ENCODE results near the gene POLR3B.

The POLR3B gene

GRCh38 chr12:106517314-106517713 lies 159.8 kb downstream of the POLR3B start:
- ChIA-PET CTCF (no interaction called here), POLR2A (no interaction called here)
- Histone ChIP-seq H3K27ac (ENCODE audit: insufficient read depth in 1 of 2, low read depth in 1 of 2, low read length in 2 of 2, poor library complexity in 1 of 2, severe bottlenecking in 2 of 2) (no peak overlapping the region), H3K36me3 (ENCODE audit: control insufficient read depth in 4 of 4, insufficient read depth in 4 of 4, low read length in 3 of 4) (no peaks in the 10 kb centered on the region), H3K4me1 (ENCODE audit: control extremely low read depth in 1 of 4, control insufficient read depth in 4 of 4, insufficient read depth in 4 of 4, low read length in 3 of 4) (no peaks in the 10 kb centered on the region), H3K4me3 (ENCODE audit: control insufficient read depth in 1 of 7, extremely low read depth in 1 of 7, insufficient read depth in 4 of 7, low read depth in 2 of 7, low read length in 6 of 7) (no peak overlapping the region), H3K9me3 (ENCODE audit: control extremely low read depth in 1 of 5, control insufficient read depth in 4 of 5, insufficient read depth in 2 of 5, low read depth in 1 of 5, low read length in 4 of 5) (no peaks in the 10 kb centered on the region), H3K27me3 (replicated peaks in 2 of 5; ENCODE audit: control insufficient read depth in 4 of 5, insufficient read depth in 5 of 5, low read length in 4 of 5) (peaks cover 0 to 2% (median 0%) of the 10 kb centered on the region in 5 experiments)
- no CpG with 5 or more reads among the region's 1 CpG for WGBS (ENCODE audit: insufficient coverage)
- no peak for DNase-seq

GRCh38 chr12:106519607-106520021 lies 162.1 kb downstream of the POLR3B start:
- no peak overlapping the region for H3K4me3 ChIP-seq (ENCODE audit: control insufficient read depth in 1 of 7, extremely low read depth in 1 of 7, insufficient read depth in 4 of 7, low read depth in 2 of 7, low read length in 6 of 7)
- peaks cover 0 to 2% (median 0%) of the 10 kb centered on the region in 5 experiments for H3K27me3 ChIP-seq (replicated peaks in 2 of 5; ENCODE audit: control insufficient read depth in 4 of 5, insufficient read depth in 5 of 5, low read length in 4 of 5)
- 92% methylated on average over 6 of the region's 9 CpGs for WGBS (ENCODE audit: insufficient coverage)
- POLR2A ChIA-PET, result no interaction called here
- no peaks in the 10 kb centered on the region for H3K4me1 ChIP-seq (ENCODE audit: control extremely low read depth in 1 of 4, control insufficient read depth in 4 of 4, insufficient read depth in 4 of 4, low read length in 3 of 4)
- H3K27ac ChIP-seq (ENCODE audit: insufficient read depth in 1 of 2, low read depth in 1 of 2, low read length in 2 of 2, poor library complexity in 1 of 2, severe bottlenecking in 2 of 2), result no peak overlapping the region
- H3K36me3 ChIP-seq (ENCODE audit: control insufficient read depth in 4 of 4, insufficient read depth in 4 of 4, low read length in 3 of 4), result no peaks in the 10 kb centered on the region
- no peak for DNase-seq
- CTCF ChIA-PET, result no interaction called here
- no peaks in the 10 kb centered on the region for H3K9me3 ChIP-seq (ENCODE audit: control extremely low read depth in 1 of 5, control insufficient read depth in 4 of 5, insufficient read depth in 2 of 5, low read depth in 1 of 5, low read length in 4 of 5)

- Histone ChIP-seq H3K4me3 (ENCODE audit: control insufficient read depth in 1 of 7, extremely low read depth in 1 of 7, insufficient read depth in 4 of 7, low read depth in 2 of 7, low read length in 6 of 7) (no peak overlapping the region), H3K27me3 (replicated peaks in 2 of 5; ENCODE audit: control insufficient read depth in 4 of 5, insufficient read depth in 5 of 5, low read length in 4 of 5) (peaks cover 0 to 4% (median 0%) of the 10 kb centered on the region in 5 experiments), H3K4me1 (ENCODE audit: control extremely low read depth in 1 of 4, control insufficient read depth in 4 of 4, insufficient read depth in 4 of 4, low read length in 3 of 4) (no peaks in the 10 kb centered on the region), H3K9me3 (ENCODE audit: control extremely low read depth in 1 of 5, control insufficient read depth in 4 of 5, insufficient read depth in 2 of 5, low read depth in 1 of 5, low read length in 4 of 5) (no peaks in the 10 kb centered on the region), H3K27ac (ENCODE audit: insufficient read depth in 1 of 2, low read depth in 1 of 2, low read length in 2 of 2, poor library complexity in 1 of 2, severe bottlenecking in 2 of 2) (no peak overlapping the region), H3K36me3 (ENCODE audit: control insufficient read depth in 4 of 4, insufficient read depth in 4 of 4, low read length in 3 of 4) (no peaks in the 10 kb centered on the region)
- 100% methylated on average over 2 of the region's 4 CpGs for WGBS (ENCODE audit: insufficient coverage)
- DNase-seq, result no peak
- CTCF ChIA-PET, result no interaction called here
- POLR2A ChIA-PET, result no interaction called here
These were observed 164.4 kb downstream of the POLR3B start for GRCh38 chr12:106521901-106522300.

- Histone ChIP-seq H3K27me3 (replicated peaks in 2 of 5; ENCODE audit: control insufficient read depth in 4 of 5, insufficient read depth in 5 of 5, low read length in 4 of 5) (peaks cover 0 to 2% (median 0%) of the 10 kb centered on the region in 5 experiments), H3K36me3 (ENCODE audit: control insufficient read depth in 4 of 4, insufficient read depth in 4 of 4, low read length in 3 of 4) (no peaks in the 10 kb centered on the region), H3K4me1 (ENCODE audit: control extremely low read depth in 1 of 4, control insufficient read depth in 4 of 4, insufficient read depth in 4 of 4, low read length in 3 of 4) (no peaks in the 10 kb centered on the region), H3K27ac (ENCODE audit: insufficient read depth in 1 of 2, low read depth in 1 of 2, low read length in 2 of 2, poor library complexity in 1 of 2, severe bottlenecking in 2 of 2) (no peak overlapping the region), H3K9me3 (ENCODE audit: control extremely low read depth in 1 of 5, control insufficient read depth in 4 of 5, insufficient read depth in 2 of 5, low read depth in 1 of 5, low read length in 4 of 5) (no peaks in the 10 kb centered on the region), H3K4me3 (ENCODE audit: control insufficient read depth in 1 of 7, extremely low read depth in 1 of 7, insufficient read depth in 4 of 7, low read depth in 2 of 7, low read length in 6 of 7) (no peak overlapping the region)
- 90% methylated on average over 1 of the region's 3 CpGs for WGBS (ENCODE audit: insufficient coverage)
- peak; percentile 9 to 57 (median 38) for DNase-seq
- POLR2A ChIA-PET, result interaction anchor here (0.6 kb wide), 1 partner anchor 132 kb away, joined by 3 read pairs; no protein-coding TSS in a partner anchor
- CTCF ChIA-PET, result no interaction called here
These were observed 165.2 kb downstream of the POLR3B start for GRCh38 chr12:106522708-106523107.

GRCh38 chr12:106527356-106527755 lies 169.8 kb downstream of the POLR3B start:
- Histone ChIP-seq H3K4me1 (ENCODE audit: control extremely low read depth in 1 of 4, control insufficient read depth in 4 of 4, insufficient read depth in 4 of 4, low read length in 3 of 4) (no peaks in the 10 kb centered on the region), H3K4me3 (ENCODE audit: control insufficient read depth in 1 of 7, extremely low read depth in 1 of 7, insufficient read depth in 4 of 7, low read depth in 2 of 7, low read length in 6 of 7) (no peak overlapping the region), H3K27ac (ENCODE audit: insufficient read depth in 1 of 2, low read depth in 1 of 2, low read length in 2 of 2, poor library complexity in 1 of 2, severe bottlenecking in 2 of 2) (no peak overlapping the region), H3K9me3 (ENCODE audit: control extremely low read depth in 1 of 5, control insufficient read depth in 4 of 5, insufficient read depth in 2 of 5, low read depth in 1 of 5, low read length in 4 of 5) (peaks cover 0 to 5% (median 0%) of the 10 kb centered on the region in 5 experiments), H3K27me3 (replicated peaks in 2 of 5; ENCODE audit: control insufficient read depth in 4 of 5, insufficient read depth in 5 of 5, low read length in 4 of 5) (peaks cover 0 to 2% (median 0%) of the 10 kb centered on the region in 5 experiments), H3K36me3 (ENCODE audit: control insufficient read depth in 4 of 4, insufficient read depth in 4 of 4, low read length in 3 of 4) (no peaks in the 10 kb centered on the region)
- DNase-seq, result no peak
- ChIA-PET POLR2A (no interaction called here), CTCF (no interaction called here)
- no CpG with 5 or more reads among the region's 2 CpGs for WGBS (ENCODE audit: insufficient coverage)

- no peaks in the 10 kb centered on the region for H3K36me3 ChIP-seq (ENCODE audit: control insufficient read depth in 4 of 4, insufficient read depth in 4 of 4, low read length in 3 of 4)
- H3K4me3 ChIP-seq (ENCODE audit: control insufficient read depth in 1 of 7, extremely low read depth in 1 of 7, insufficient read depth in 4 of 7, low read depth in 2 of 7, low read length in 6 of 7), result no peak overlapping the region
- no peaks in the 10 kb centered on the region for H3K27me3 ChIP-seq (replicated peaks in 2 of 5; ENCODE audit: control insufficient read depth in 4 of 5, insufficient read depth in 5 of 5, low read length in 4 of 5)
- H3K4me1 ChIP-seq (ENCODE audit: control extremely low read depth in 1 of 4, control insufficient read depth in 4 of 4, insufficient read depth in 4 of 4, low read length in 3 of 4), result no peaks in the 10 kb centered on the region
- ChIA-PET CTCF (no interaction called here), POLR2A (no interaction called here)
- no peak overlapping the region for H3K27ac ChIP-seq (ENCODE audit: insufficient read depth in 1 of 2, low read depth in 1 of 2, low read length in 2 of 2, poor library complexity in 1 of 2, severe bottlenecking in 2 of 2)
- peaks cover 0 to 8% (median 7%) of the 10 kb centered on the region in 5 experiments for H3K9me3 ChIP-seq (ENCODE audit: control extremely low read depth in 1 of 5, control insufficient read depth in 4 of 5, insufficient read depth in 2 of 5, low read depth in 1 of 5, low read length in 4 of 5)
- DNase-seq, result no peak
These were observed 183.7 kb downstream of the POLR3B start for GRCh38 chr12:106541201-106541600.

GRCh38 chr12:106551410-106551809 lies 193.9 kb downstream of the POLR3B start:
- Histone ChIP-seq H3K36me3 (ENCODE audit: control insufficient read depth in 4 of 4, insufficient read depth in 4 of 4, low read length in 3 of 4) (no peaks in the 10 kb centered on the region), H3K27ac (ENCODE audit: insufficient read depth in 1 of 2, low read depth in 1 of 2, low read length in 2 of 2, poor library complexity in 1 of 2, severe bottlenecking in 2 of 2) (no peak overlapping the region), H3K27me3 (replicated peaks in 2 of 5; ENCODE audit: control insufficient read depth in 4 of 5, insufficient read depth in 5 of 5, low read length in 4 of 5) (peaks cover 0 to 1% (median 0%) of the 10 kb centered on the region in 5 experiments), H3K4me3 (ENCODE audit: control insufficient read depth in 1 of 7, extremely low read depth in 1 of 7, insufficient read depth in 4 of 7, low read depth in 2 of 7, low read length in 6 of 7) (no peak overlapping the region), H3K4me1 (ENCODE audit: control extremely low read depth in 1 of 4, control insufficient read depth in 4 of 4, insufficient read depth in 4 of 4, low read length in 3 of 4) (no peaks in the 10 kb centered on the region), H3K9me3 (ENCODE audit: control extremely low read depth in 1 of 5, control insufficient read depth in 4 of 5, insufficient read depth in 2 of 5, low read depth in 1 of 5, low read length in 4 of 5) (peaks cover 4 to 24% (median 6%) of the 10 kb centered on the region in 5 experiments)
- DNase-seq, result no peak
- CTCF ChIA-PET, result no interaction called here
- 90% methylated on average over 8 of the region's 9 CpGs for WGBS (ENCODE audit: insufficient coverage)
- POLR2A ChIA-PET, result no interaction called here
